ENCODE data around the gene KLHL29.

KLHL29 gene

GRCh38 chr2:23394700-23395099 lies 9.7 kb downstream of the KLHL29 start:
- in situ Hi-C loops (cut with MboI; ENCODE audit: low sequenced_read_pairs): no loop called here

DNA sequence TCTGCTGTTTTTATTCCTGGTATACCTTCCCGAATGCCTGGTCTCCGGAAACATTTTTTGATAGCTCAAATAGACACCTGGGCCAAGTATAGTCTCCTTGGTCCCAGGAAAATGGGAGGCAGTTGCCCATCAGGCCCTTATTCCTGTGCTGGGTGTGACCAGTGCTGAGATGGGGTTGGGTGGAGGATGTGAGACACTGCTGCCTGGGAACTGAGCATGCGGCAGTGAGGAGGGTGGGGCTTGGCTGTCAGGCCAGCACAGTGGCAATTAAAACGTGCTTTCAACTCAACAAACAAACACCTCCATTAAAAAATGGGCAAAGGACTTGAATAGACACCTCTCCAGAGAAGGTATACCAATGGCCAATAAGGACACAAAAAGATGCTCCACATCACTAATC lies 12.5 kb downstream of the KLHL29 start:
- in situ Hi-C loops (cut with MboI; ENCODE audit: low sequenced_read_pairs): no loop called here

GRCh38 chr2:23399674-23400261 lies 14.8 kb downstream of the KLHL29 start:
- in situ Hi-C loops (cut with MboI; ENCODE audit: low sequenced_read_pairs): no loop called here

DNA sequence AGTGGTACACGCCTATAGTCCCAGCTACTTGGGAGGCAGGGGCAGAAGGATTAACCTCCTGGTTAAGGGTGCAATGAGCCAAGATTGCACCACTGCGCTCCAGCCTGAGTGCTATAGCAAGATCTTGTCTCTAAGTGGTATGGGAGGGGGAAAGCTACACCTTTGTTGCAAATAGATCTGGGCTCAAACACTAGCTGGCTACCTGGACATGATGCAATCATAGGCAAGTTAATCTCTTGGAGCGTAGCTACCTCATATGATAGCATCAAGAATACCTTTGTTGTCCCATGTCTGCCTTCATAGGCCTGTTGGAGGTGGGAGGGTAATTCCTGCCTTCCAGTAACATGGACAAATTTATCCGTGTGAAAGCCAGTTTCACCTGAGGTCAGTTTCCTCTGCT lies 15.7 kb downstream of the KLHL29 start:
- in situ Hi-C loops (cut with MboI; ENCODE audit: low sequenced_read_pairs): no loop called here

- in situ Hi-C loops (cut with MboI; ENCODE audit: low sequenced_read_pairs): no loop called here
Observed at GRCh38 chr2:23401427-23402204, 16.6 kb downstream of the KLHL29 start.

DNA sequence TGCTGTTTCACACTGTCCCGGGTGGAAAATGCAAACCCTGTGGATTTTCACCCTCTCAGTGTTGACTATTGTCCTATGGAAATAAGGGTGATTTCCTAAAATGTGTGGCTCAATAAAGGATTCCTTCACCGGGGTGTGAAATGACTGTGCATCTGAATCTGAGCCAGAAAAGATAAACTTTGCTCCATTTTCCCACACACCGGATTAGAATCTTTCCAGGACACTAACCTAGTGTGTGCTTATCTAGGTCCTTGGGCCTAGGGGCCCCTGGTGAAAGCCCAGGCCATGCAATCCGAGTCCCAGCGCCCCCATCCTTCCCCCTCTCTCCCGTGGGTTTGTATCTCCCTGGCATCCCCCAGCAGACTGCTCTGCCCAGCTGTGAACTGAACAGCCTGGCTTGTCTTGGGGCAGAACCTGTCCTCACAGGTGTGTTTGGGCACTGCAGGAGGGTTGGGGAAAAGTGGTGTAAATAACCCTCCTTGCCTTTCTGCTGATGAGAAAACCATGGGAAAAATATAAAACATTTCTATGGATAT lies 17.3 kb downstream of the KLHL29 start:
- in situ Hi-C loops (cut with MboI; ENCODE audit: low sequenced_read_pairs): no loop called here

- in situ Hi-C loops (cut with MboI; ENCODE audit: low sequenced_read_pairs): no loop called here
Observed at GRCh38 chr2:23404426-23404825, 19.4 kb downstream of the KLHL29 start.

GRCh38 chr2:23409248-23409647 lies 24.3 kb downstream of the KLHL29 start:
- in situ Hi-C loops (cut with MboI; ENCODE audit: low sequenced_read_pairs): no loop called here

- in situ Hi-C loops (cut with MboI; ENCODE audit: low sequenced_read_pairs): no loop called here
Observed at GRCh38 chr2:23410596-23410995, 25.6 kb downstream of the KLHL29 start.

GRCh38 chr2:23411752-23412431 lies 26.9 kb downstream of the KLHL29 start:
- in situ Hi-C loops (cut with MboI; ENCODE audit: low sequenced_read_pairs): no loop called here

- in situ Hi-C loops (cut with MboI; ENCODE audit: low sequenced_read_pairs): no loop called here
Observed at GRCh38 chr2:23412556-23413155, 27.7 kb downstream of the KLHL29 start.

GRCh38 chr2:23413641-23414040 lies 28.7 kb downstream of the KLHL29 start:
- in situ Hi-C loops (cut with MboI; ENCODE audit: low sequenced_read_pairs): no loop called here

DNA sequence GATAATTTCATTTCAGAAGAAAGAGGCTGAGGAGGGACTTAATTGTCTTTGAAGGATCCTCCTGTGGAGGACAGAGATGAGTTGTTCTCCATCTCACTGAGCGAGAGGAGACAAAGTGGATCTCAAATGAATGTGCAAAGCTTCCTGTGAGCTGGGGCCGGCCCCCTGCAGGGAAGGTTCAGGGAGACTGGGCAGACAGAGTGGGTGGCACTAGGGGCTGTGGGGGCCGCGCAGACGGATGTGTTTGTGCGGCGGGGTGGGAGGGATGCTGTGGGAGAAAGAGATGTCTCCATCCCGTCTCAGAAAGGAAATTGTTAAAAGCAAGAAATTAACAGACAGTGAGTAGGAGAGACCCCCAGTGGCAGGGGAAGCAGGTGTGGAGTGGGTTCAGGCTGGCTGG lies 29.1 kb downstream of the KLHL29 start:
- in situ Hi-C loops (cut with MboI; ENCODE audit: low sequenced_read_pairs): no loop called here

- in situ Hi-C loops (cut with MboI; ENCODE audit: low sequenced_read_pairs): no loop called here
Observed at GRCh38 chr2:23414871-23415270, 29.9 kb downstream of the KLHL29 start.

DNA sequence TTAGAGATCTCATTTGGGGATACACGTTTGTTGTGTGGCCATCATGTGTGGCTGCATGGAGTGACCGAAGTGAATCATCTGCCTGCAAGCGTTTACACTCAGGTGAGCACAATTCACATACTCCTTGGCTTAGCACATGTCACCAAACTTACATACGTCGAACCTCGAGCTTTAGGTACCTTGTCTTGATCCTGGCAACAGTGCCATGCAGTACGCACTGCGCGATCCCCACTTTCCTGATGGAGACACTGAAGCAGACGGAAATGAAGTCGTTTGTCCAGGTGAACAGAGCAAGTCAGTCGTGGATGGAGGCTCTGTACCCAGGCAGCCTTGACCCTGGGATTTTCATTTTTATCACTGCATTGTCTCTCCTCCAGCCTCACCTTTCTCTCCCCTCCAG lies 32.3 kb downstream of the KLHL29 start:
- in situ Hi-C loops (cut with MboI; ENCODE audit: low sequenced_read_pairs): no loop called here

DNA sequence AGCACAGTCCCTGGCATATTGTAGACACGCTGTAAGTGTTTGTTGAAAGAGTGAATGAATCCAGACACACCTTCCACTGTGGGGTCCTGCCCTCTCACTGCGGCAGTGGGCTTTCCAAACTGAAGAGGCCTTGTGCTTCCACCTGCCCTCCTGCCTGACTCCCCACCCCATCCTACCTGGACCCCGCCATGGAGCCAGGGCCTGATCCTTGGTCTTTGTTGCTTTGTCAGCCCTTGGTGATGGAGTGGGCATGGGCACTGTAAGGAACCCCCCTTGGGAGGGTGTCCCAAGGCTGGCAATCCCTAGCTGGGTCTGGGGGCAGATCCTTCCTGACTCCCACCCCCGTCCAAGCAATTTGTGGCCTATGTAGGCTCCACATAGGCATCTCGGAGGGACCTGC lies 33.1 kb downstream of the KLHL29 start:
- in situ Hi-C loops (cut with MboI; ENCODE audit: low sequenced_read_pairs): no loop called here

DNA sequence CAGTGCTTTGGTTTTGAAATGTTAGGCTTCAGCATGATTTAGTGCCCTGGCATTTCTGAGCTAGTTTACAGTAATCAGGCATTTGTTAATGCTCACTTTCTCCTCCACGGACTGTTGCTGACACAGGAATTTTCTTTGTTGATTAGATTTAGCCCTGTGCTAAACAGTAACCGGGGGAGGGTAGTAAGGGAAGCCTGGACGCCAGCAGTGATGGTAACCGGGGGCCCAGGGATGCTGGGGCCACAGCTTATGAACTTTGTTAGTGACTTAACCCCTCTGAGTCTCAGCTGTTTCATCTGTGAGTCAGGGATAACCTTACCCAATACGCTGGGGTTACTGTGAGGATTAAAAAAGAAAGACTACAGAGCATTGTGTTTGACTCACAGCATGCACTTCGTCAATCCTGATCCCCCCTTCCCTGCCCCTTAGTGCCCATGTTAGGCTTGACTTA lies 33.5 kb downstream of the KLHL29 start:
- in situ Hi-C loops (cut with MboI; ENCODE audit: low sequenced_read_pairs): no loop called here

DNA sequence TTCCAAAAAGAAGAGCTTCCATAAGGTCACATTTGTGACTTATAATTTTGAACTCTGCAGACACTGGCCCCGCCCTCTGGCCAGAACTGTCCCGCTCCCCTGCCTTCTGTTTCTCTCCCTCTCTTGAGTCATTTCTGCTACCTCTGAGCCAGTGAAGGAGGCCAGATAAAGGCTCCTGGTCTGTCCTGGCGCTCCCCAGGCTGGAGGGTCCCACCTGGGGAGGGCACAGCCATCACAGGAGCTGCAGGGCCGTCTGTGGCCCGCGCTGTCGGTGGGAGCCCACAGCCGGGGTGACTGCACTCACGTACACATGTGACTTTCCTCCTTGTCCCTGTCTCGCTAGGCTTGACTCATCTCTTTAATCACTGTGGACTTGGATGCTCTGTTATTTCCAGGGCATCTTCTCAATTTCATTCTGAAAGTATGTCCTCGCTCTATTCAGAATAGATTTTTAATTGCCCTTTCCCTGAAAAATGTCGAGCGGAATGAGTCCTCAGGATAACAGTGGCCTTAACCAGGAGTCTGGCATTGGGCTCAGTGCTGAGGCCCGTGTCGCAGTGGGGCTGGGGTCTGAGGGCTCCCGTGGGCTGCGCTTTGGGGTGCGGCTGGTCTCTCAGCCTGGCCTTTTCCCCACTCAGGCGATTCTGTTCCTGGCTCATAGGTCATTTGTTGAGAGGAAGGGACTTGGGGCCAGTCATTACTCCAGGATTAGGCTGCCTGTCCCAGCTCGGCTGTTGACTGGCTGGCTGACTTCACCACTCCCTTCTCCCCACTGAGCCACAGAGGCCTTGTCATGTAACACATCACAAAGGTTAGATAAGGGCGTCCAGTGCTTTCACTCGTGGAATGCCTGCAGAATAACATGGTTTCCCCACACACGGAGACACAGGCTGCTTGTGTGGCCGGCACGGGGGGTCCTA lies 34.5 kb downstream of the KLHL29 start:
- in situ Hi-C loops (cut with MboI; ENCODE audit: low sequenced_read_pairs): no loop called here

- in situ Hi-C loops (cut with MboI; ENCODE audit: low sequenced_read_pairs): no loop called here
Observed at GRCh38 chr2:23420091-23420839, 35.3 kb downstream of the KLHL29 start.
